ENCODE measurements around the gene LHX6.

- TF ChIP-seq CTCF (IDR thresholded peaks at IDR 0.05) (no peak), ZFX (IDR thresholded peaks at IDR 0.05; ENCODE audit: borderline replicate concordance) (no peak)
Measured at GRCh38 chr9:122159026-122159924, 69.5 kb downstream of the LHX6 start, which contains the start of the genes MORN5 and NDUFA8.

Measured in 22Rv1 (cell line).